ENCODE results near the gene C9orf85.

DNA sequence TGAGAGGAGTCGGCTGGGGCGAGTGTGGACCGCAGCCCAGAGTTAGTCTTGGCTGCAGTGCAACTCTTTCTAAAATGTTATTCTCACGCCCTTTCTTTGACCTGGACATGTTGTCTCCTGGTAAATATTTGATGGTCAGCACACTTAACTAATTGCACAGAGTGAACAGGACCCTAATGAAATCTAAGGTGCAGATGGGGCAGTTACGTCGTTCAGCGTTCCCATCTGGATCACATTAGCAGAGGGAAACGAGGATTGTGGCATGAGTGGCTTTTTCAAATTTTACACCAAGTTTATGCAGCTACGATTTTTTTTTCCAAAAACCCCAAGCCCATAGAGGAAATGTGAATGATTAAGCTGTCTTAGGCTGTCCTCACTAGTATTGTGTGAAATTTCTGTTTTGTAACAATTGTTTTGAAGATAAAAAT is 483 bp downstream of the C9orf85 start:
- no peak for TF ChIP-seq ZNF354B (CRISPR knock-in tag; IDR thresholded peaks at IDR 0.05)
- TF ChIP-seq, protein P1, sequence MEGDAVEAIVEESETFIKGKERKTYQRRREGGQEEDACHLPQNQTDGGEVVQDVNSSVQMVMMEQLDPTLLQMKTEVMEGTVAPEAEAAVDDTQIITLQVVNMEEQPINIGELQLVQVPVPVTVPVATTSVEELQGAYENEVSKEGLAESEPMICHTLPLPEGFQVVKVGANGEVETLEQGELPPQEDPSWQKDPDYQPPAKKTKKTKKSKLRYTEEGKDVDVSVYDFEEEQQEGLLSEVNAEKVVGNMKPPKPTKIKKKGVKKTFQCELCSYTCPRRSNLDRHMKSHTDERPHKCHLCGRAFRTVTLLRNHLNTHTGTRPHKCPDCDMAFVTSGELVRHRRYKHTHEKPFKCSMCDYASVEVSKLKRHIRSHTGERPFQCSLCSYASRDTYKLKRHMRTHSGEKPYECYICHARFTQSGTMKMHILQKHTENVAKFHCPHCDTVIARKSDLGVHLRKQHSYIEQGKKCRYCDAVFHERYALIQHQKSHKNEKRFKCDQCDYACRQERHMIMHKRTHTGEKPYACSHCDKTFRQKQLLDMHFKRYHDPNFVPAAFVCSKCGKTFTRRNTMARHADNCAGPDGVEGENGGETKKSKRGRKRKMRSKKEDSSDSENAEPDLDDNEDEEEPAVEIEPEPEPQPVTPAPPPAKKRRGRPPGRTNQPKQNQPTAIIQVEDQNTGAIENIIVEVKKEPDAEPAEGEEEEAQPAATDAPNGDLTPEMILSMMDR (IDR thresholded peaks at IDR 0.05 in 2 of 3, conservative IDR thresholded peaks at IDR 0.05 in 1 of 3; ENCODE audit: insufficient read depth in 2 of 3, low read depth in 1 of 3, low read length in 3 of 3): no peak
- TF ChIP-seq NFIC (IDR thresholded peaks at IDR 0.05): no peak
- TF ChIP-seq L3MBTL2 (IDR thresholded peaks at IDR 0.05): no peak
